ENCODE measurements around the gene CCL1. TPM values are rescaled to one million over a fixed set of nuclear protein-coding genes. Genes with fewer than 3 reads are reported as not detected.

The CCL1 gene
- total and polyA plus RNA-seq, 2 of the 4 experiments (the other 2 are of a cell fraction): not detected

DNA sequence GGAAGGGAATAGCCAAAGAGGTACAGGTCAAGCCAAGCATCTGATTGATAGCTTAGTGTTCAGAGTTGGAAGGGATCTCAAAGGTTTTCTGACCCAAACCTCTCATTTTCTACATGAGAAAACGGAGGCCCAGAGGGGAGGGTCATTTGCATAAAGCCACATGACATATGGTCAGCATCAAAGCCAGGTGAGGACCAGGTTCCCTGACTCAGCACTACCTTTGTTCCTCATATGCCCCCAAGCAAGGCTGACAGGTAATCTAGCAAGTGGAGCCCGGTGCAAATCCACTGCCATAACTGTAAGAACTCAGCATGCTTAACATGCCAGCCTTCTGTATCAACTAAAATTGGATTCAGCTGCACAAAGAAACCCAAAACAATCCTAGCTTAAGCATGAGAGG, 28.2 kb upstream of the CCL1 start:
- Histone ChIP-seq H3K23ac (ENCODE audit: low read depth, low read length) (no peak overlapping the region), H3K4ac (ENCODE audit: low read depth, low read length) (no peak overlapping the region), H3K56ac (ENCODE audit: extremely low read depth, insufficient read depth, low read length) (no peak overlapping the region), H2AK9ac (replicated peaks; ENCODE audit: low read depth, low read length, poor library complexity) (no peak overlapping the region), H2BK20ac (ENCODE audit: low read depth, low read length) (no peak overlapping the region), H4K8ac (ENCODE audit: low read depth in 2 of 2, low read length in 2 of 2) (no peak overlapping the region), H3K18ac (ENCODE audit: low read depth, low read length) (no peak overlapping the region), H3K4me1 (ENCODE audit: control insufficient read depth, insufficient read depth, low read length) (peaks cover 8% of the 10 kb centered on the region), H2BK5ac (ENCODE audit: low read depth, low read length, poor library complexity, severe bottlenecking) (no peak overlapping the region), H2BK120ac (ENCODE audit: low read depth, low read length) (no peak overlapping the region), H3K27me3 (ENCODE audit: control insufficient read depth, insufficient read depth, low read length) (peaks cover 7% of the 10 kb centered on the region; the same call in 1 of the 2 replicates), H2AFZ (replicated peaks; ENCODE audit: low read length, poor library complexity) (no peak overlapping the region), H3K27ac (ENCODE audit: insufficient read depth, low read length) (no peak overlapping the region), H3K4me3 (ENCODE audit: insufficient read depth, low read depth, low read length) (no peak overlapping the region), H4K91ac (ENCODE audit: insufficient read depth, low read depth, low read length) (no peak overlapping the region), H4K5ac (ENCODE audit: low read depth, low read length) (no peak overlapping the region), H4K20me1 (ENCODE audit: insufficient read depth, low read length) (no peaks in the 10 kb centered on the region; the same call in 1 of the 2 replicates), H3K9me1 (ENCODE audit: insufficient read depth, low read length) (no peaks in the 10 kb centered on the region; the same call in 1 of the 2 replicates), H3K79me1 (ENCODE audit: low read depth in 1 of 2, low read length in 2 of 2) (no peaks in the 10 kb centered on the region), H3K4me2 (ENCODE audit: low read depth, low read length) (no peak overlapping the region), H3K36me3 (ENCODE audit: control insufficient read depth, insufficient read depth, low read length) (no peaks in the 10 kb centered on the region), H2AK5ac (ENCODE audit: low read depth, low read length) (no peak overlapping the region), H2BK15ac (ENCODE audit: low read depth, low read length) (no peak overlapping the region), H3K9ac (ENCODE audit: low read depth, low read length) (no peak overlapping the region), H3K9me3 (ENCODE audit: control insufficient read depth, insufficient read depth, low read length) (no peaks in the 10 kb centered on the region), H3K14ac (replicated peaks; ENCODE audit: low read depth, low read length) (no peak overlapping the region)
- TF ChIP-seq POLR2A (IDR thresholded peaks at IDR 0.05; ENCODE audit: low read depth, low read length) (no peak), CHD1 (IDR thresholded peaks at IDR 0.05; ENCODE audit: low read depth, low read length) (no peak), SMC3 (IDR thresholded peaks at IDR 0.05; ENCODE audit: low read depth, low read length) (no peak), RFX5 (IDR thresholded peaks at IDR 0.05; ENCODE audit: low read depth, low read length) (no peak), ELK1 (IDR thresholded peaks at IDR 0.05; ENCODE audit: borderline replicate concordance, low read depth, low read length) (no peak), CTCF (conservative IDR thresholded peaks at IDR 0.05; ENCODE audit: low read depth, low read length) (no peak), MAFK (IDR thresholded peaks at IDR 0.05; ENCODE audit: low read depth, low read length) (no peak), RAD21 (IDR thresholded peaks at IDR 0.05; ENCODE audit: low read length) (no peak), BHLHE40 (IDR thresholded peaks at IDR 0.05; ENCODE audit: low read depth, low read length) (no peak), RCOR1 (IDR thresholded peaks at IDR 0.05; ENCODE audit: insufficient replicate concordance, low read length) (no peak), USF2 (IDR thresholded peaks at IDR 0.05; ENCODE audit: low read depth, low read length) (no peak), MAZ (IDR thresholded peaks at IDR 0.05; ENCODE audit: borderline replicate concordance, low read depth, low read length) (no peak), FOS (IDR thresholded peaks at IDR 0.05; ENCODE audit: low read depth, low read length) (no peak), NFE2L2 (IDR thresholded peaks at IDR 0.05; ENCODE audit: low read depth, low read length) (no peak), CEBPB (IDR thresholded peaks at IDR 0.05; ENCODE audit: low read depth, low read length) (no peak), MXI1 (IDR thresholded peaks at IDR 0.05; ENCODE audit: borderline replicate concordance, low read depth, low read length) (no peak)
- BruUV-seq (replicated peaks): no TSS peak
- ChIA-PET CTCF (no interaction called here), POLR2A (ENCODE audit: unreplicated experiment) (no interaction called here)
- WGBS, 2 experiments (ENCODE audit: extremely low coverage in 2 of 2, insufficient read length in 1 of 2): no CpG with 5 or more reads among the region's 2 CpGs
- in situ Hi-C loops (cut with MboI; ENCODE audit: low sequenced_read_pairs) (no loop called here), dilution Hi-C loops (cut with HindIII; ENCODE audit: low sequenced_read_pairs, unreplicated experiment) (no loop called here), intact Hi-C loops (cut with micrococcal nuclease) (no loop called here)
- no peak for DNase-seq
- no peak for ATAC-seq (ENCODE audit: low read depth)

Data from IMR-90 (cell line).